ENCODE data around the gene CACNA1E.

Gene CACNA1E

DNA sequence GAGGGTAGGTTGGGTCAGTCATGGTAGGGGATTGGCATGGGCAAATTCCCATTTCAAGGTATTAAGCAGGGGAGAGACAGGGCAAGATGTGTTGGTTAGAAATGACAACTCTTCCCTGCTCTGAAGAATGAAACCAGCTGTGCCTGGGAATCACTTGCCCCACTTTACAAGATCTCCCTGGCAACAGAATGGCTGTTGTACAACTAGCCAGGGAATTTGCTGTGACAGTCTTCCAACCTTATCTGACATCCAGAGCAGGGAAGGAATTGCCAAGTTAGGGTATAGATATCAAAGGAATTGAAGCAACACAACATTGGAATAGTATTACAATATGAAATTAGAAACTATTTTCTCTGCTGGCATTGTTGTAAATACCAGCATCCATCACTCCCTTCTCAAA, 154.7 kb downstream of the CACNA1E start:
- no peak for DNase-seq (ENCODE audit: low spot score)

- DNase-seq (ENCODE audit: low spot score), result no peak
Measured at GRCh38 chr1:181640956-181641355, 157.6 kb downstream of the CACNA1E start.

DNA sequence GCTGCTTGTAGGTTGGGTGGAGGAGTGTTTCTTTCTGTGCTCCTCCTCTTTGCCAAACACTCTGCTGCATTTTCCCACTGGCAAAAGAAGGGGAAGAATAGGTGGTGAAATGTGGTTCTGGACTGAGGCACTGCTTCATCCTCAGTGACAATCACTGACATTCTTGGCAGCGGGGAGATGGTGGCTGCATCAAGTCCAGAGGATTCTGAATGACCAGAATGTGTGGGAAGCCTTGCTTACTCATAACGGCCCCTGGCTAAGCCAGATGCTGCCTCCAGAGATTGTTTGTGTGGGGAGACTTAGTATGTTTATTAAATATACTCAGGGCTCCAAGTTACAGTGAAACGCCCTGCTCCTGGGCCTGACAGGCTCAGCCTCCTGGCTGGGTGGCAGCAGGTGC, 160.3 kb downstream of the CACNA1E start:
- DNase-seq (ENCODE audit: low spot score), result no peak

DNA sequence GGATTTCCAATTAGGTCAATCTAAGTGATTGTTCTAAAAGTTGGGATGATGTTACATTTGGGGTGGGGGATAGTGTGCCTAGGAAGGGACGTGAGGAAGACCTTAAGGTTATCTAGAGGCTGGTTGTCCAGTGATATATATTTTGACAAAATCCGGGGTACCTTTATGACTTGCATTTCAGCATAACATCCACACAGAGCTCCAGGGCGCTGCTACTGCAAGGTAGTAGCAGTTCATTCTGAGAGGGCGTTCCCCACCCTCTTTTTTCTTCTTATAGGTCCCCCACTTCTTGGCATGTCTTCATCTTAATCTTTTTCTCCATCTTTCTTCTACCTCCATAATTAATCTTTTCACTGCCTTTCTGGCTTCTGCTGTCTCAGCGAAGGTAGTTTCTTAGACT, 161.9 kb downstream of the CACNA1E start:
- no peak for DNase-seq (ENCODE audit: low spot score)

DNA sequence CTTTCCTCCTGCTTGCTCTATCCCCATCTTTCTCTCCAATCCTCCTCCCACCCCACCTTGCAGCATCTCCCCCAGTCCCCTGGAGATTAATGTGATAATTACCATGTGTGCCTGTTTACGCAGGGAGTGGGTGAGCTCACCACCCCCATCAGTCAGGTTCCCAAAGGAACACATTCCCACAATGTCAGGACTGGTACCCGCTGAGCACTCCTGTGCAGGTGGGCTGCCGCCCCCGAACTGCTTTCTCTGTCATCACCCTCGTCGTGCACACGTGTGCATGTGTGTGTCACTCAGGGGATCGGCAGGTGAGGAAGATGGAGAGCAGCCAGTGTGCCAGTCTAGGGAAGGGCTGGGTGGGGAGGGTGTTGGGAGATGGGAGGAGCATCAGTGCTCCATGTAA, 163.4 kb downstream of the CACNA1E start:
- DNase-seq (ENCODE audit: low spot score), result no peak

DNA sequence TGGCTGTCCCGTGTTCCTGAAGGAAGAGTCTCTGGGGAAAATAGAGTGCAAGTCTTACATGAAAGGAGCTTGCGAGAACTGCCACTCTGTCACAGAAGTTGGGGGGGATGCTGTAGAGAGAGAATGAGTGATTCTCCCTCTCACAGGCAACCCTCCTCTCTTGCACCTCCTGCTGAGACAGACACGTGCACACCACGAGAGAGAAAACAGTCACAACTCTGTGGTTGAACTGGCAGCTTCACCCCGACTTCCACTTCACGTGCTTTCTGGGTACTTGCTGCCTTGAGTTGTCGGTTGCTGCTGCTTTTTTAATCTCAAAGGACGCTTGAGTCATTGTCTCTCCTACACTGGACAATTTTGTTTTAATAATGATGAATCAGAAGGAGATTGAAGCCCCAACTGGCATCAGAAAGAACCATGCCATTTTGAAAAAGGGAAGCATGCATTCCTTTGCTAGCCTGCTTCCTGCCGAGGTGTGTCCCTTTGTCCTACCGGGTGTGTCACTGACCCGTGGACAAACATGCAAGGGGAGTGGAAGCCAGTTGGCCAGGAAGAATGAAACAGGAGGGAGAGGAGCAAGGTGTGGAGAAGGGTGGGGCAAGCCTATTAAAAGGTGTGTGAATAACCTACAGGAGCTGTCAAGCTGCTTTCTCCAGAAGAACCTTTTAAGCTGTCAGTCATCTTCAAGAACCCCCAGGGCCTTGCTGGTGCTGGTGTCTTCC, 164.2 kb downstream of the CACNA1E start:
- no peak for DNase-seq (ENCODE audit: low spot score)

GRCh38 chr1:181651276-181651675, 168.0 kb downstream of the CACNA1E start:
- no peak for DNase-seq (ENCODE audit: low spot score)

DNA sequence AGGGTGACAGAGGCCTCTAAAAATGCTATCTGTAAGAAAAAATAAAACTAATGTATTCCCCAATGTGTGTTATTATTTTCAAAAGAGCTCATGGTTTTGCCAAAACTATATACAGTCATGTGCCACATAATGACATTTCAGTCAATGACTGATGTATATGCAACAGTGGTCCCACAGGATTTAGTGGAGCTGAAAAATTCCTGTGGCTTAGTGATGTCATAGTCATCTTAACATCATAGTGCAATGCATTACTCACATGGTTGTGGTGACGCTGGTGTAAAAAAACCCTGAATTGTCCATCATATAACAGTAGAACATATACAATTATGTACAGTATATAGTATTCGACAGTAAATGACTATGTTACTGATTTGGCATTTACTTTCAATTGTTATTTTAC, 172.4 kb downstream of the CACNA1E start:
- DNase-seq (ENCODE audit: low spot score), result no peak

DNA sequence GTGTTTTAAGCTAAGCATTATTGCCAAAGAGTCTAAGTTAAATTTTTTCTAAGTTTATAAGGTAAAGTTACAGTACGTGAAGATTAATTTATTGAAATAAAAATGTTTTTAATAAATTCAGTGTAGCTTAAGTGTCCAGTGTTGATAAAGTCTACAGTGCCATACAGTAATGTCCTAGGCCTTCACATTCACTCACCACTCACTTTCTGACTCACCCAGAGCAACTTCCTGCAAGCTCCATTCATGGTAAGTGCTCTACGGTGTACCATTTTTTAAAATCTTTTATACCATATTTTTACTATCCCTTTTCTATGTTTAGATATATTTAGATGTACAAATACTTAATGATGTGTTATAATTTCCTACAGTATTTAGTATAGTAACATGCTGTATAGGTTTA, 173.2 kb downstream of the CACNA1E start:
- no peak for DNase-seq (ENCODE audit: low spot score)

- DNase-seq (ENCODE audit: low spot score), result no peak
Measured at GRCh38 chr1:181658581-181658980, 175.3 kb downstream of the CACNA1E start.

- DNase-seq (ENCODE audit: low spot score), result no peak
Measured at GRCh38 chr1:181659321-181659957, 176.1 kb downstream of the CACNA1E start.

DNA sequence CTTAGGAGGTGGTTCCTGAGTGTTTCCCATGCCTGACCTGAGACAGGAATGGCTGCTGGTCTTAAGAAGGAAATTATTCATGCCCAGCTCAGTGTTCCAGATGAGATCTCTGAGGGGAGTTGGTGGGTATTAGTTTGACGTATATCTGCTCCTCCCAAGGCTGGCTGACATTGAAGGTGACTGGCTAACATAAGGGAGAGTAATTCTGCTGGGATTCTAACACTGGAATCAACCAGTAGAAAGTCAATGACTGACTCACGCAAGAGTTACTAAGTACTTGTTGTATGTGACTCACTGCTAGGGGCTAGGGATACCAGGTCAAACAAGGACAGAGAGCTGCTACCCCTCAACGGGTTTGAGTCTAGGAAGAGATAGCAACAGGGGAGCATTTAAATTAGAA, 177.3 kb downstream of the CACNA1E start:
- DNase-seq (ENCODE audit: low spot score), result no peak

GRCh38 chr1:181661569-181661968, 178.3 kb downstream of the CACNA1E start:
- DNase-seq (ENCODE audit: low spot score), result no peak

- DNase-seq (ENCODE audit: low spot score), result no peak
Measured at GRCh38 chr1:181662606-181663005, 179.3 kb downstream of the CACNA1E start.

GRCh38 chr1:181664543-181664942, 181.2 kb downstream of the CACNA1E start:
- no peak for DNase-seq (ENCODE audit: low spot score)

DNA sequence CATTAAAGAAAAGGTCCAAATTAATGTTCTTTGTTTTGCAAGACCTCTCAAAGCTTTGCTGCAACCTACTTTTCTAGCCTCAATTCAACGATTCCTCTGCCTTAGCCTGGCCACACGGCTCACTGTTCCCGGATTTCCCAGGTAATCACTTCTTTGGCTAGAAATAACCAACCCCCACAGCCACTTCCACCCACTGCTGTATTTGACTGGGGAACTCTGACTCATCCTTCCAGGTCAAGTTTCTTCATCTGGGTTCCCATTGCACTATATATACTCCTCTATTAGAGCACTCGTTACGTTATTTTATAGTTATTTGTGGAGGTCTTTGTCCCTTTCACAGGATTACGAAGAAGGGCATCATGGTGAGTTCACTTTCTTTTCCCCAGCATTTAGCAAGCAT, 185.9 kb downstream of the CACNA1E start:
- no peak for DNase-seq (ENCODE audit: low spot score)

GRCh38 chr1:181674617-181675016, 191.3 kb downstream of the CACNA1E start:
- DNase-seq (ENCODE audit: low spot score), result no peak

- DNase-seq (ENCODE audit: low spot score), result no peak
Measured at GRCh38 chr1:181675091-181675917, 192.0 kb downstream of the CACNA1E start.

DNA sequence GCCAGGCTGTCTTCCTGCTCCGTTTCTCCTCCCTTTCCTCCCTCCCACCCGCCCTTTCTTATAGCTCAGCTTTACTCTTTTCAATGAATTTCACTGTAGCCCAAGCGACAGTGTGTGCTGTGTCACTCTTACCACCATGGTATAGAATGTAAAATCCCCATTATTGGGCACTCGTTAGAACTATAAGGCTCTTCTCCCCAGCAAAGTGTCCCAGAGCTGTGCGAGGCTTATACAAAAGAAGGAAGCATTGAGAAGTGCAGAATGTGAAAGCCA, 192.5 kb downstream of the CACNA1E start:
- DNase-seq (ENCODE audit: low spot score), result no peak

- no peak for DNase-seq (ENCODE audit: low spot score)
Measured at GRCh38 chr1:181676269-181676668, 193.0 kb downstream of the CACNA1E start.

- DNase-seq (ENCODE audit: low spot score), result no peak
Measured at GRCh38 chr1:181680332-181680731, 197.0 kb downstream of the CACNA1E start.

GRCh38 chr1:181680871-181681270, 197.6 kb downstream of the CACNA1E start:
- DNase-seq (ENCODE audit: low spot score), result no peak

DNA sequence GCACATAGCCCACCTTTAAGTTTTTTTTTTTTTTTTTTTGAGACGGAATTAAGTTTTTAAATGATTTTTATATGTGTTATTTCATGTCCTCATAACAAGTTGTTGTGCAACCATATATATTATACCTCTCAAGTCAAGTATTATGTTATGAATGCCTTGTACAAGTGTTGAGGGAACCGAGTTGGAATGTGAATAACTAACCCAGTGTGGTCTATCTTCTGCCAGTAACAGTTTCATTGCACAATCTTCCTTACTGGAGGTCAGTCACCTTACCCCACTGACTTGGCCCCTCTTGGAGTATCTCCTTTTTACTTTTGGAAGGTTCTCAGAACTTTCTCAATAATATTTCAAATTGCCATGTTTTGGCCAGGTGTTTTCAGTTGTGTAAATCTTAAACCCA, 201.9 kb downstream of the CACNA1E start:
- DNase-seq (ENCODE audit: low spot score), result no peak
